ENCODE measurements around the gene COL9A2.

GRCh38 chr1:40265298-40265697 lies 51.8 kb downstream of the COL9A2 start:
- TF ChIP-seq POLR2AphosphoS5 (IDR thresholded peaks at IDR 0.05) (no peak), CTCF (IDR thresholded peaks at IDR 0.05) (no peak)

Data from suprapubic skin (tissue), 3 donors.